Calu3 (cell line): Measurements from ENCODE around the gene NCSTN. TPM values are rescaled to one million over a fixed set of nuclear protein-coding genes. Genes with fewer than 3 reads are reported as not detected.

Experiments
- BruUV-seq: library from RNA; stranded (reverse); fragments of 400-500 nt; replicated peaks from 2 replicates; lab custom pipeline; 2021; lab: Mats Ljungman, UMichigan
- CTCF ChIA-PET: fragments of 300-600 bp; sonication (Branson Sonifier 250); formaldehyde crosslinking; loops from one replicate; lab custom pipeline; 2022; ENCODE audit warnings: antibody characterized with exemption; lab: Charles Lee
- DNase-seq: peaks from one replicate; pipeline ENCODE4 v3.0.0; 2022
- H3K27ac Mint-ChIP-seq: one replicate; pipeline ENCODE4 v1.8.0; 2022; ENCODE audit warnings: mixed read lengths; ENCODE audit not compliant: unreplicated experiment
- H3K27me3 Mint-ChIP-seq: one replicate; pipeline ENCODE4 v1.8.0; 2022; ENCODE audit warnings: mixed read lengths; ENCODE audit not compliant: unreplicated experiment
- H3K36me3 Mint-ChIP-seq: one replicate; pipeline ENCODE4 v1.8.0; 2022; ENCODE audit warnings: mild to moderate bottlenecking, moderate library complexity, mixed read lengths; ENCODE audit not compliant: insufficient read depth, unreplicated experiment
- H3K4me1 Mint-ChIP-seq: one replicate; pipeline ENCODE4 v1.8.0; 2022; ENCODE audit warnings: mild to moderate bottlenecking, low read depth, mixed read lengths; ENCODE audit not compliant: unreplicated experiment
- H3K4me3 Mint-ChIP-seq: one replicate; pipeline ENCODE4 v1.8.0; 2022; ENCODE audit warnings: mild to moderate bottlenecking, low read depth, moderate library complexity, mixed read lengths; ENCODE audit not compliant: unreplicated experiment
- H3K9me3 Mint-ChIP-seq: one replicate; pipeline ENCODE4 v1.8.0; 2022; ENCODE audit warnings: low read depth, mixed read lengths; ENCODE audit not compliant: unreplicated experiment
- CTCF ChIP-seq: fragments of 200-600 bp; IDR thresholded peaks from one replicate; pipeline ENCODE4 v1.8.0; 2022; ENCODE audit warnings: antibody characterized with exemption; ENCODE audit not compliant: unreplicated experiment
- intact Hi-C: fragments of 100-400 bp; cut with micrococcal nuclease; formaldehyde crosslinking; loops from one replicate; pipeline ENCODE4 v1.10.0; 2022; ENCODE audit not compliant: unreplicated experiment
- total RNA-seq: library from RNA; stranded (reverse); gene quantifications from 2 replicates; pipeline ENCODE4 v1.2.3, GENCODE V29; 2022

NCSTN gene
- total RNA-seq, 1 experiment from 2014 or later: 135 TPM

DNA sequence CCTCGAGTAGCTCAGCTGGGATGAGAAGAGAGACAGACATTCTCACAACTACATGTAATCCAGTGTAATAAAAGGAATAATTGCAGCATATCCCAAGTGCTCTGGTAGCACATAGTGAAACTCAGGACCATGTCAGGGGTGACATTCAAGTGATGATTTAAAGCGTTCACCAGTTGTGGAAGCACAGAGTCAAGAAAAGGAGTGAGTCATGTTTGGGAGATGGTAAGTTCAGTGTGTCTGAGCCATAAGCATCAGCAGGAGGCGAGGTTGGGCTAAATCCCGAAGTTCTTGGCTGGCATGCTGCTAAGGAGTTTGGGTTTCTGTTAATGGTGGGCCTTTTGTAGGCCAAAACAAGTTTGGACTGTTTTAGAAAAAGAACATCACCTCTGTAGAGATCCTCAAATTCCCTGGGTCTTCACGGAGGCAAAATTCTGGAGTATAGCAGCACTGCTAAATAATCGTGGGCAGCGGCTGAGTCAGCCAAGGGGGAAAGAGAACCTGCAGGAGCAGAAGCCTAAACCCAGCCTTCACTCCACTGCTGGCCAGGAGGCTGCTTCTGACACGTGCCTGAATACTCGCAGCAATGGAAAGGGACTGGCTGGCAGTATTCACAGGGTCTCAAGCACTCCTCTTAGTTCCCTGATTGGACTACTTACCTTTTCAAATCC, 16.5 kb downstream of the NCSTN start:
- Mint-ChIP-seq H3K27me3 (no peaks in the 10 kb centered on the region), H3K4me3 (no peak overlapping the region), H3K9me3 (no peaks in the 10 kb centered on the region), H3K36me3 (peaks cover 28% of the 10 kb centered on the region), H3K4me1 (peaks cover 9% of the 10 kb centered on the region), H3K27ac (no peak overlapping the region)
- no peak for DNase-seq
- intact Hi-C loops: no loop called here
- no TSS peak for BruUV-seq
- CTCF ChIA-PET: interaction anchor here (0.5 kb wide), 1 partner anchor 17 kb away, joined by 3 read pairs; no protein-coding TSS in a partner anchor
- TF ChIP-seq CTCF: no peak

- no peak for DNase-seq
- no peaks in the 10 kb centered on the region for H3K27me3 Mint-ChIP-seq
- CTCF ChIA-PET: no interaction called here
- H3K9me3 Mint-ChIP-seq: no peaks in the 10 kb centered on the region
- TF ChIP-seq CTCF: no peak
- H3K4me1 Mint-ChIP-seq: peaks cover 9% of the 10 kb centered on the region
- peaks cover 28% of the 10 kb centered on the region for H3K36me3 Mint-ChIP-seq
- intact Hi-C loops: no loop called here
- H3K27ac Mint-ChIP-seq: no peak overlapping the region
- BruUV-seq: no TSS peak
- no peak overlapping the region for H3K4me3 Mint-ChIP-seq
Measured at GRCh38 chr1:160360227-160360695, 17.1 kb downstream of the NCSTN start.

GRCh38 chr1:160361199-160361598, 18.0 kb downstream of the NCSTN start:
- CTCF ChIA-PET: no interaction called here
- no peak overlapping the region for H3K4me3 Mint-ChIP-seq
- peaks cover 9% of the 10 kb centered on the region for H3K4me1 Mint-ChIP-seq
- no peak for DNase-seq
- no peaks in the 10 kb centered on the region for H3K27me3 Mint-ChIP-seq
- intact Hi-C loops: no loop called here
- BruUV-seq: no TSS peak
- H3K27ac Mint-ChIP-seq: peak overlapping the region; percentile 4
- H3K9me3 Mint-ChIP-seq: no peaks in the 10 kb centered on the region
- TF ChIP-seq CTCF: no peak
- H3K36me3 Mint-ChIP-seq: peaks cover 28% of the 10 kb centered on the region

- Mint-ChIP-seq H3K36me3 (peaks cover 24% of the 10 kb centered on the region), H3K27me3 (no peaks in the 10 kb centered on the region), H3K9me3 (no peaks in the 10 kb centered on the region), H3K4me1 (peaks cover 9% of the 10 kb centered on the region), H3K27ac (peak overlapping the region; percentile 73), H3K4me3 (no peak overlapping the region)
- DNase-seq: no peak
- CTCF ChIA-PET: no interaction called here
- no TSS peak for BruUV-seq
- TF ChIP-seq CTCF: no peak
- intact Hi-C loops: no loop called here
Measured at GRCh38 chr1:160361814-160362167, 18.6 kb downstream of the NCSTN start.
